GM21737 (cell line): Measurements from ENCODE around the gene ISY1.
"Not testable (repeated sequence)": the region's sequence is repeated elsewhere in the genome, so short reads cannot be mapped to it uniquely, and the experiment has no call there.

Experiments used
- ATAC-seq: cut with Tn5 transposase; IDR thresholded peaks from one replicate; pipeline ENCODE4 v1.9.1; 2021; ENCODE audit warnings: mild to moderate bottlenecking, moderate library complexity; ENCODE audit not compliant: unreplicated experiment

The ISY1 gene

DNA sequence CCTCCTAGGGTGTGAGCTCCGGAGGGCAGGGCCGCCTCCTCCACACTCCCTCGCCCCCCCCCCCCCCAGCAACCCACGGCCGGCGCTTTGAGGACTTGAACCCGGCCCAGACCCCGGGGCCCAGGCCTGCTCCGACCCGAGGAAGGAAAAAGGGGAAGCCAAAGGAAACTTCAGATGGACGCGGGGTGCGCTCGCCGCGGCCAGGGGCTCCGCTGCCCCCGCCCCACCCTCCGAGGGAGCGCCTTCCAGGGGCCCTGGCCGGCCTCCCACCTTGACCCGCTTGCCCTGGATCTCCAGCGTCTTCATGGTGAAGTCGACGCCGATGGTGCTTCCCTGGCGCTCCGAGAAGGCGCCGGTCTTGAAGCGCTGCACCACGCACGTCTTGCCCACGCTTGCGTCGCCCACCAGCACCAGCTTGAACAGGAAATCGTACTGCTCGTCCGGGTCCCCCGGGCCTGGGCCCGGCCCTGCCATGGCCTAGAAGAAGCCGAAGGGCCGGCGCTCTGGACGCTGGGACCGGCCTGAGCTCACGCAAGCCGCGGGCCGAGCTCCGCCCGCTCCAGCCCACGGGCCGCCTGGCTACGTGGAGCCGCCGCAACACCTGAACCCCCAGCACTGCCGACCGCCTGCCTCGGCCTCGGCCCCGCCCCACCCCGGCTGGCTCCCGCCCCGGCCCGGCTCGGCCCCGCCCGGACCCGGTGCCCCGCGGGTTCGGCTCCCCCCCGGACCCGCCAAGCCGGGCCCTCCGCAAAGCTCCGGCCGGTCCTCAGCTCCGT is 39.7 kb downstream of the ISY1 start:
- peak; percentile 3 for ATAC-seq

DNA sequence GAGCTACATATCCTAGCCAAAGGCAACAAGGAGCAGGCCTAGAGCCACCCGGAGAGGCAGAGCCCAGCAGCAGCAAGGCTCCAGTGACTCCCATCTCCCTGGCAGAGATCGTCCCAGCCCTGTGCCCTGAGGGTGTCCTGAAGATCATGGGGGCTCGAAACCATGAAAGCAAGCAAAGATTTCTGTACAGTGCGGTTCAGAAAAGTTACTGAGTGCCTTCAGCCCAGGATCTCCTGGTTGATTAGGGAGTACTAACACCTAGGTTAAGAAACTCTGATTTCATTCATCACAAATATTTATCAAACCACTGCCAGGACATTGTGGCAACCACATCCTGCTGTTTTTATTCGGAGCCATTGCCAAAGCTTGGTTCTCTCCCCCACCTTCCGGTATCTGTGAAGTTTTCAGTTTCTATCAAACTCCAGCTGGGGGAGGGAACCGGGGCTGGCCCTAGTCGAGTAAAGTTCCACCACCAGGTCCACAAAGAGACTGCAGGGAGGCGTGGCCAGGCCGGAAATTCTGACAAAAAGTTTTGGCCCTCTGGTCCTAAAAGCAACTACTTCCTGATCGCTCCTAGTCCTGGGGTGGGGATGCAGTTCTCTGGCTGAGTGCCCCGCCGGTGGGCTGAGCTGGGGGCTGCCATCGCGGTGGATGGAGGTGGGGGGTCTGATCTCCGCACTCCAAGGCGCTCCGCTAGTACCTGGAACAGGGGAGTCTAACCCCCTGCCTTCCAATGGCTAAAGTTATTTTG is 40.4 kb downstream of the ISY1 start:
- peak; percentile 58 for ATAC-seq

DNA sequence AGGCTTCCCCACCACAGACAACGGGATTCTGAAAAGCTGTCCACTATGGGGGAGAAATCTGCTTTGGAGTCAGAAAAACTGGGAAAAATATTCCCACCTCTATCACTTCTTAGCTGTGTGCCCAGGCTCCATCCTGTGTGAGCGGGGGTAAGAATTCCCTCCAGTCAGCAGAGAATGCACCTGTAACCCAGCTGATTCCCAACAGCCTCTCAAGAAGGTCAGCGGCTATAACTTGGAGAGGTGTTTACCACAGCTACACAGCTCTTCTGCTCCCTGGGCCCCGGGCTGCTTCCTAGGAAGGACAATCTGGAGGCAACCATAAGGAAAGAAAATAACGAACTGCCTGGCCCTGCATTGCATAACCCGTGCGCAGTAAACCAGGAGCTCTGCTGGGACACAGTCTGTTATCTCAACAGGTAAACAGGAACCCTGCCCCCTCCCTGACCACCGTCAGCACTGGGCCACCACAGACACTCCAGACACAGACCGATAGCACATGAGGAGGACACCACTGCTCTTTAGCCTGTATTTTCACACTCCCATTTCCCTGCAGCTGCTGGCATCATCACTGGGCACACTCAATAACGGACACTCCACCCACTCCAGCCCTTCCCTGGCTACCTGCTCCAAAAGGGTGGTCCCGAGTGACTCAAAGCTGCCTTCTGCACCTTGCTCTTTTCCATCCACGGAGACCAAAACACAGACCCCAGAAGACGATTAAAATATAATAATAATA is 41.3 kb downstream of the ISY1 start:
- ATAC-seq = no peak

DNA sequence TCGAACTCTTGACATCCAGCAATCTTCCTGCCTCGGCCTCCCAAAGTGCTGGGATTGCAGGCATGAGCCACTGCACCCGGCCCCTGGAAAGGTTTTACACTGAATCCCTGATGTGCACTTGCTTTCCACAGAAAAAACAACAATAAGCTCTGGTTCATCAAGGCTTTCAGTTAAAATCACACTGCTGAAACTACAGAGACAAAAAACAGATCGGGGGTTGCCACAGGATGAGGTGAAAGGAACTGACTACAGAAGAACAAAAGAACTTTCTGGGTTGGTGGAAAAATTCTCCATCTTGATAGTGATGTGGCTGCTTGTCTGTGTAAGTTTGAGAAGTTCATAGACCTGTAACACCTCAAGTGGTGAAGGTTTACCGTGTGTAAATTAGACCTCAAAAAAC is 42.1 kb downstream of the ISY1 start:
- no peak for ATAC-seq

DNA sequence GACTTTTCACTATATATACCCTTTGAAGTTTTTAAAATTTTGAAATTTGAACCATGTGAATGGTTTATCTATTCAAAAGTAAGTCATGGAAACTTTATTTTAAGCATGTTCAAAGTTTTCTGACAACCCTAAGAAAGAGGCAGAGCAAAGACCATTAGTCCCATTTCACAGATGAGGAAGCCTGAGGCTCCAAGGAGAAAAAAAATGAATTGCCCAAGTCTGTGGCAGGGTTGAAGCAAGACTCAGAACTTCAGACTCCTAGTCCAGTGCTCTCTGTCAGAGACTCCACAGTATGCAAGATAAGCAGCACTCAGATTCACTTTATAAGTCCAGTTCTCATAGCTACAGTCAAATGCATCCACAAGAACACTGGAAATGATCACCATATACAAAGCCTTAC is 43.7 kb downstream of the ISY1 start:
- no peak for ATAC-seq

DNA sequence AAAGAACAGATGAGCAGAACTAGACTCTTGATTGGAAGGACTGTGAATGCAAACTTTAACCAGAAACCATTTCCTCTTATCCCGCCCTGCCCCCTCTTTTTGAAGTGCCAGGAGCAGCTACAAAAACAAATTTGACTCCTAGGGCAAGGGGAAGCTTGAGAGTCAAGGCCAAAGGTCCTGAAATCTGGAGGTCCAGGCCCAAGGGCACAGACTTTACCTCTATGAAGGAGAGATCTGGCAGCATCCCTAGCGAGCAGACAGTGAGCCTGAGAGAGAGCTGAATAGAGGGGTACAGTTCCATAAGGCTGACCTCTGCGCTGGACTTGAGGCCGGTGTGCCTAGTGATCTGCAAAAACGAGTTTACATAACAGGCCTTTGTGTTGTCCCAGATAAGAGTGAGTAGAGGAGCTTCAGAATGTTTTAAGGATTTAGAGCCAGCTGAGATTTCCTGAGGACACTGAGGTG is 44.3 kb downstream of the ISY1 start:
- no peak for ATAC-seq

DNA sequence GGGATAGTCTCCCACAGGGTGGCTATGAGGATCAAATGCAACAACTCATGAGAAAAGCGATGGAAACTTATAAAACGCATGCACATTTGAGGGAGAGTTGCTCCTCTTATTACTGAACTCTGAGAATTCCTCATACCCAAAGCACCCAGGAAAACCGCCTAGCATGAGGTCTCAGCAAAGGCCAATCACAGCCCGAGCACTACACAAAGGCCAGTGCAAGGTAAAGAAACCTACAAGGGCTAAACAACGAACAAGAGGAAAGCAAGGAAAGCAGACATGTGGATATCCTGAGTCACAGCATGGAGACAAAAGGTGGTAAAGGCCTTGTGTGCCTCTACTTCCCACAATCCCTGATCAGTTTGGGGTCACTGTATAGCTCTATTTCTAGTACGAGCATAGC is 46.4 kb downstream of the ISY1 start:
- ATAC-seq = no peak

DNA sequence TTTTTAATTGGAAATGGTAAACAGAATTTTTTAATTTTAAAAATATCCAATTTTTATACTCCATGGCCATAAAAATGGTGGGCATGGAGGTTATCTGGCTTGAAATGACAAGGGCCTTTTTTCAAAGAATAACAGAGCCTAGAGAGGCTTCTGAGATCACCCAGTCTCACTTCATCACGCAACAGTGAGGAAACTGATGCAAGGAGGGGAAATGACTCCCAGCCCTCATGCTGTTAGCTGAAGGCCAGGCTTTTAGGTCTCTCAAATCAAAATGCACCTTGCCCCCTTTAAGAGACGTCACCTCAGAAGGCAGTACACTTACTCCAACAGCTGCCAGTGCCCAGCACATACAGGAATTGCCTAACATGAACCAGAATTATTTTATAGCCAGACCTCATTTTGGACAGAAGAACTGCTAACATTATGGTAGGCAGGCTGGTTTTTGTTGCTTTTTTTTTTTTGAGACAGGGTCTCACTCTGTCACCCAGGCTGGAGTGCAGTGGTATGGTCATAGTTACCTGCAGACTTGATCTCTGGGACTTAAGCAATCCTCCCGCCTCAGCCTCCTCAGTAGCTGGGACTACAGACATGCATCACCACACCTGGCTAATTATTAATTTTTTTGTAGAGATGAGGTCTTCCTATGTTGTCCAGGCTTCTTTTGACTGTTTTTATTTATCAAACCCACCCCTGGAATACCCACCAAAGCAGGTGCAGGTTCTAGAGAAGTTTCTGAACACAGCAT is 48.4 kb downstream of the ISY1 start:
- no peak for ATAC-seq

DNA sequence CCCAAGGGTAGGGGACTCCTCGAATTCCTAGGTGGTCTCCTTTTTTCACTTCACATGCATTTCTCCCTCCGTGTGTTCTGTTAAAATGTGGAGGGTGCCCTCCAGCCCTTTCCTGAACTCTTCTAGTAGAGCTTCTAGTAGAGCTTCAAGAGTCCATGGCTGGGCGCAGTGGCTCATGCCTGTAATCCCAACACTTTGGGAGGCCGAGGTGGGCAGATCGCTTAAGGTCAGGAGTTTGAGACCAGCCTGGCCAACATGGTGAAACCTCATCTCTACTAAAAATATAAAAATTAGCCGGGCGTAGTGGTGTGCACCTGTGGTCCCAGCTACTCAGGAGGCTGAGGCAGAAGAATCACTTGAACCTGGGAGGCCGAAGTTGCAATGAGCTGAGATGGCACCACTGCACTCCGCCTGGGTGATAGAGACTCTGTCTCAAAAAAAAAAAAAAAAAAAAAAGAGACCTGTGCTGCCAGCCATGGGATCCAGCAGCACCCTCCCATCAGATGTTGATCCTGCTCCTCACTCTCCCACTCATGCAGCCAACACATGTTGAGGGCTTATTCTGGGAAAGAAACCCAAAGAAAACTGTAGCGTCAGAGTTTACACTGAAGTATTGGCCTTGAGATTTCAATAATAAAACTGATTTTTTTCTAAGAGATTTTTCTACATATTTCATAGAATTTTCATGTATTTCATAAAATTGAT is 49.6 kb downstream of the ISY1 start:
- not testable (repeated sequence) for ATAC-seq

DNA sequence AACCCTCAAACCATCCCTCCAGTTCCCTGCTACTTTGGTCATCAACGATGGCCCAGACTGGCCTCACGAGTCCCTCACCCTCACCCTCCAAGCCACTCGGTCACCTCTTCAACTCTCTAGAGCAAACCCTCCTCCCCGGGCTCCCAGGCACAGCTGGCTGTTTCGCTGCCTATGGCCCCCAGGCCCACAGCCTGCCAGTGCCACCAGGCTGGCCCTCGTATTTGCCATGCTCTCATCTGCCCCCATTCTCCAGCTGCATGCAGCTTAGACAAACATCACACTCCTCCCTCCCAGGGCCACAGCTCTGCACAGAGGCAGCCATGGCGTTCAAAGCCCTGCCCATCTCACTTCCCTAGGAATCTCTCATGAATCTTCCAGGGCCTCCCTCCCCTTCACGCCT is 53.1 kb downstream of the ISY1 start:
- ATAC-seq = no peak

DNA sequence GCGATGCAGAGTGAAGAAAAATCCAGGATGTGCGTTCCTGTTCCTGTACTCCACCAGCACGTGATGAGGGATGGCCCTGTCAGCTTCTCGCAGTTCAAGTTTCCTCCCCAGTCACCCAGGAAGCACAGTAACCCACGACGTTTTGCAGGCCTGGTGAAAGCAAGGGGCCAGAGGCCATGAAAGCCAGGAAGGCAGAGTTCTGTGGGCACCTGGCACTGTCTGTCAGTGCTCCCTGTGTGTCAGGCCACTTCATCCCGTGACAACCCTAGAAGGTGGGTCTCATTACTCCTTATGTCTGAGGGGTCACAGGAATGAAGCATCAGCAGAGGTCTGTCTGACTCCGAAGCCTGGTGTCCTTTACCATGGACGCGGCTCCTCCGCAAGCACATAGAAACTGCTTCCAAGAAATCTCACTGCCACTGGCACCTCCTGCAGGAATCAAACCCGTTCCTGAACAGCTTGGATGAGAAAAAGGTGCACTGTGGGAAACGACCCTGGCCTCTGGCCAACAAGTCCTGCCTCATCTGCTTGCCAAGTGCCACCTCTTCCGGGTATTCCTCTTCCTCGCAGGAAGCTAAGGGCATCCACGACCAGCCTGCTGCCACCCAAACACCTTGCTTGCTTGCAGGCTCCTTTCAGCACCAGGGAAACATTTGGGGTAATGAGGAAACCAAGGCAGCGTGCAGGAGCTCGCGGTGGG is 53.8 kb downstream of the ISY1 start:
- ATAC-seq = no peak

DNA sequence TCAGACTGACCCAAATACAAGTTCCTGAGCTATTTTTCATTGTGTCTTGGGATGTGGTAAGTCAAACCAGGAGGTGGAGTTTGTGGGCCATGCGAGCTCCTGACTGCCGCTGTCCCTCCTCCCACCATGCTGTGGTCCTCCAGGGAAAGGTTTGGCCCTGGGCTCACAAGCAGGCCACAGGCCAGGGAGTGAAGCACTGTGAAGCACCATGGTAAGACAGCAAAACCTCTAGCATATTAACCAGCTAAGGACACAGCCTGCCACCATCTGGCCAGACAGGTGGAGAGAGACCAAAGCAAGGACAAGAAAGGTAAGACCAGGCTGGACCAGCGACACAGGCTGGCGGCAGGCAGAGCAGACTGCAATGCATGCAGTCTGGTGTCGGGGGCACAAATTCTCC is 54.5 kb downstream of the ISY1 start:
- ATAC-seq = no peak

DNA sequence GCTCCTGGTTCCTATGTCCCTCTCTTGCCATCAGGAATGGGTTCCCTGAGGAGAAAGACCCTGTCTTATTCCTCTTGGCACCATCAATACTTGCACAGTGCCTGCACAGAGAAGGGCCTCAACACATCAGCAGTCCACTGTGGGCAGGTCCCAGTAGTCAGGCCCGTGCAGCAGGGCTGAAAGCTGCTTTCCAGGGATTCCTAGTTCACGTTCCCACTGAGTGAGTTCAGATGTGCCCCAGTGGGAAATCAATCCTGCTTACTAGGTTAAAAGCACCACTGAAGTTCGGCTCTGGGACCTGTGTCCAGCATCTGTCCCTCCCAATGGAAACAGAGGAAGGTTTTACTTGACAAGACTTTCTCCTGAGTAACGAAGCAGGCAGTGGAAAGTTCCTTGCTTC is 55.0 kb downstream of the ISY1 start:
- no peak for ATAC-seq

DNA sequence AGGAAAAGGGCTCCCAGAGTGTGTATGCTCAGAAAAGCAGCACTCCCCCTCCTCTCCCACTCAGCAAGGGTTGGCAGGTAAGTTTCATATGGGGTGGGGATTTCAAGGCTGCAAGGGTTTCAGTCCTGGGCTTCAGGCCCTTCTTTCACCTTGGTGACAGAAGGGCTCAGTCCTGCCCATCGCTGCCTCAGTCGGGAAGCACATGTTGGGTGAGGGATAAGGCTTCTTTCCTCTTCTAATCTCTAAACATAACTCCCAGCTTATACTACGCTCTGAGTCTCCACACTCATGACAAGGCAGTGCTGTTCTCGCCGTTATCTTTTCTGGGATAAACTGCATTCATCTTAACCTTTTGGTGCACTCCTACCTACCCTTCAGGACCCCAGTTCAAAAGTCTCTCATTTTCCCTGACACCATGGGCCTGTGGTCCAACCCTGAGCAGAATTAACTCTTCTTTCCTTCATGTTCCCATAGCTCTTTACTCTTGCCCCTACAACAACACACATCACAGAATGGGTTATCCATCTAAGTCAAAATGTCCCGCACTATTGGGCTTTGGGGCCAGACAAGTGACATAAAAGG is 56.3 kb downstream of the ISY1 start:
- no peak for ATAC-seq

DNA sequence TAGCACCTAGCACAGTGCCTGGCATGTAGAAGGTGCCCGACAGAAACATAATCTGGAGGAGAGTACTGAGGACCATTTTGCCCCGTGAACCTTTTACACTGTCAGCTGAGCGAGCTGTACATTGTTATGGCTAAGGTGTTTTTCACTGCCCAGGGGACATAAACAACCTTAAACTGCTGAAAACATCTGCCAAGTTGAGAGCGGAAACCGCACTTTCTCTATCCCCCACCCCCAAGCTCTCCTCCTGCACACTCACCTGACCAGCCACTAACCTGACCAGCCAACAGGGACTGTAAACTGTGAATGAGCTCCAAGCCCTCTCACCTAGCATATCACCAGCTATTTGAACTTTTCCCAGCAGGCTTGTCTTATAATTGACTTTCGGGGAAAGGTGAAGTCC is 56.8 kb downstream of the ISY1 start:
- ATAC-seq = no peak

DNA sequence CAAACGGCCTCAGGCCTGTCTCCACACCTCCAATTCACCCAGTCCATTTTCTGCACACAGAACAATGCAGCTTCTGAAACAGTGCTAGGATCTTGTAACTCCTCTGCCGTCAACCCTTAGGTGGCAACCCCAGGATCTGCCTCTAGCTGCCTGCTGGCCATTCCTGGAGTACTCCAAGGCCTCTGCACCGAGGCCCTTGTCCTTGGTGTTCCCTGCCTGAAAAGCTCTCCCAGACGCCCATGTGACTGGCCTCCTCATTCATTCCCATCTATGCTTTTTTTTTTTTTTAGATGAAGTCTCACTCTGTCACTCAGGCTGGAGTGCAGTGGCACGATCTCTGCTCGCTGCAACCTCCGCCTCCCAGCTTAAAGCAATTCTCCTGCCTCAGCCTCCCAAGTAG is 57.6 kb downstream of the ISY1 start:
- ATAC-seq = no peak

DNA sequence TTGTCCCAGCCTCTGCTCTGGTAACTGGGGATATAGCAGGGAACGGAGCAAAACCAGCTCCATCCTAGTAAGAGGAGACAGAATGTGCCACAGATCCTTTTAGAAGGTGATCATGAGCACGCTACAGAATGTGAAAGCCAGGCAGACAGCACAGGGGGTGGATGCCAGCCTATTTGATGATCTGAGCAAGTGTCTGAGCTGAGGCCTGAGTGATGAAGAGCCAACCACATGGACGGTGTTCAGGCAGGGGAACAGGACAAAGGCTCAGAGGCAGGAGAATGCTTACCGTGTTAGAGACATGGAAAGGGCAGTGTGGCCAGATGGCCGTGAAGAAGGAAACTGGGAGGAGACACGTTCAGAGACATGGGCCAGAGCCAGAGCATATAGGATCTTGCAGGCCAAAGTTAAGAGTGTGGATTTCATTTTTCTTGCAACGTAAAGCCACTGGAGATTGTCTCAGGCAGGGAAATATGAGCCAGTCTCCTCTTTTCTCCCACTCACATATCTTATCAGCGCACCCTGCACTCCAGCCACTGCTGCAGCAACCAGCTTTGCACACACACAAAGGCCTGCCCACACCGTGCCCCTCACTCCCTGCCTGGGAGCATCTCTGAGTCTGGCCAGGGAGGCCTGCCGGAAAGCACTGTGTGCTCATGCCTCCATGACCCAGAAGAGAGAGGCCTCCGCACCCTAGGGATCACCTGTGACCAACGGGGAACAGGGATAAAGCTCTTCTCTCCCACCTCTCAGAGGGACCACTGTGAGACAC is 59.3 kb downstream of the ISY1 start:
- ATAC-seq = no peak

DNA sequence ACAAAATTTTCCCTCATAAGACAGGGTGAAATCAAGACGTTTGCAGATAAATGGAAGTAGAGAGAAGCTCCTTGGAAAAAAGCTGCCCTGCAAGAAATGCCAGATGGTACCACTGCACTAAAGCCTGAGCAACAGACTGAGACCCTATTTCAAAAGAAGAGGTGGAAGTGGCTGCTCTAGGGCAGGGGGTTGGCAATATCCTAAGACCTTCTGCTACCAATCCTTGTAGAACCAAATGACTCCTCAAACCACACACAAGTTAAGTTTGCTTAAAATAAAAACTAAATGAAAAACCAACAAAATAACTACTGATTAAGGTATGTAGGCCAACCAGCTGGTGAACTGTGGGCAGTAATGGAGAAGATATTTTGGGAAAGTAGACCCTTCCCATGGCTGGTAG is 60.6 kb downstream of the ISY1 start:
- ATAC-seq = no peak

DNA sequence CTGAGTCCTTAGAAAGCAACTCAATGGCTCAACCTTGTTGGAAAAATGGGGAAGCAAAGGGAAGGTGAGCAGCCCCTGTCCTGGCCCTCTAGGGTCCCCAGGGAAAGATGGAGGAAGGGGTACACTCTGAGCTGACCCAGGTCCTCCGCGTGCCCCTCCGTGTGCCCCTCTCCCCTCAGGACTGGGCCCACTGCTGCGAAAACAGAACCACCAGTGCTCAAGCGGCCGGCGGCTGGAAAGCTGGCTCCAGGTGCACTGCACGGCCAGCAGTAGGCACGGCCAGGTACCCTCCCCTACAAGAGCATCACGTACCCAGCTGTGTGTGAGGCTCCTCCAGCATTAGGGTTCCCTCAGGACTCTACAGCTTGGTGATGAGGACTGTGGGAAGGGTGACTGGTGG is 65.6 kb downstream of the ISY1 start:
- no peak for ATAC-seq
